ENCODE measurements around the gene PUM1. TPM values are rescaled to one million over a fixed set of nuclear protein-coding genes. Genes with fewer than 3 reads are reported as not detected.

Gene PUM1
- total RNA-seq, 1 experiment from 2014 or later, result 25.7 TPM

DNA sequence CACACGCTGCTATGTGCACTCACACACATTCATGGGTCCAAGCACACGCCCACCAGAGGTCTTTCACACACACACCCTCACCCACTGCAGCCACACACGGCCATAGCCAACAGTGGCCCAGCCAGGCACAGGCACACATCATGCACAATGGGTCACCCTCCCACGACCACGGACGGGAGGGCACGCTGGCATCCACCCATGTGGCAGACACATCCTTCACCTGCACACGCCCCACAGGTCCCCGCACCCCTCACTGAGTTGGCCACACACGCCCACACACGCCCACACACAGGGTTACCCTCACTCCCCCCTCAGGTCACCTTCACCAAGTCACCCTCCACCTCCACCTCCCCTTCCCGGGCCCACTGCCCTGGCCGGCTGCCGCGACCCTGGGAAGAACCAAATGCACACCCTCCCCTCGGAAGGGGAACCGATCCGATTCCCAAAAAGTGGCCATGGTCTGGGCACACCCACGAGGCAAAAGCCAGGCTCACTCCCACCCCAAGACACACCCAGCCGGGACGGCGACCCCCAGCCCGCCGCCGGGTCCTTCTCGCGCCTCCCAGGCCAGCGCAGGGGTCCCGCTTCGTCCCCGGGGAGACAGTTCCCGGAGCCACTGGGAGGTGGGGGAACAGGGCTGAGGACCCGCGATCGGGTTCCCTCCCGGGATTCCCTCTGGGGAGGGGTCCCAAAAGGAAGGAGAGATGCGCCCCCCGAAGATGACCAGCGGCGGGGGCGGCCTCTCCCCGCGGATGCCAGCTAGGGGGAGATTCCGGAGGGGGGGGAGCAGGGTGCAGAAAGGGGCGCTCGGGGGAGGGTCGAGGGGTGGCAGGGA lies 157.8 kb downstream of the PUM1 start:
- DNase-seq (ENCODE audit: low spot score), result no peak

DNA sequence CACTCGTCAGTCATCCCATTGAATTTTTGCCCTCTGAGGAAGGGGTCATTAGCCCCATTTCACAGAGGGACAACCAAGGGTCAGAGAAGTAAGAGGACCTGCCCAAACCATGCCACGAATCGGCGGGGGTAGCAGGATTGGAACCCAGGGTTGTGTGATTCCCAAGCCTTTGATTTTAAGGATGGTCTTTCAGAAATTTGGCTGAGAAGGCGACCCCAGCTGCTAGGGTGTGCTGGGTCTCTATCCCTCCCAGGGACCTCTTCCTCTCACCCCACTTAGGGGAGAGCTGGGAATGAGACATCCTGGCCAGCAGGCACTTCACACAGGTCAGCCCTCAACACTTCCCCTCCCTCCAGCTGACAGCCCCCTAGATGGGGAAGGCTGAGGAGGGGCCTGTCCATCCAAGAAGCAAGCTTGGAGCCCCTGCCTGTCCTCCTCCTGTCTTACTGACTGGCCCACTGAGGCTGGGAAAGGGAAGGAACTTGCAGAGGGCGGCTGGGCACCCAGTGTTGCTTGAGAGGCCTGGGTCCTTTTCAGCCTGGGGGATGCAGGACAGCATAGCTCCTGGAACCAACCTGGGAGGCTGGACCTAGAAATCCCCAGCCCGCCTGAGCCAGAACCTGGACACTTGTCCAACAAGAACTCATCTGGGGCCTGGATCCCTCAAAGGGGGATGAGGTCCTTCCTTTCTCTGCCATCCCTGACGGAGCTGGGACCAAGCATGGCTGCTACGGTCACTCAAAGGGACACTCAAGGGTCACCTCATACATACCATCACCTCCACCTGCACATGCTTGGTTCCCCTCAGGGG lies 158.7 kb downstream of the PUM1 start:
- no peak for DNase-seq (ENCODE audit: low spot score)

DNA sequence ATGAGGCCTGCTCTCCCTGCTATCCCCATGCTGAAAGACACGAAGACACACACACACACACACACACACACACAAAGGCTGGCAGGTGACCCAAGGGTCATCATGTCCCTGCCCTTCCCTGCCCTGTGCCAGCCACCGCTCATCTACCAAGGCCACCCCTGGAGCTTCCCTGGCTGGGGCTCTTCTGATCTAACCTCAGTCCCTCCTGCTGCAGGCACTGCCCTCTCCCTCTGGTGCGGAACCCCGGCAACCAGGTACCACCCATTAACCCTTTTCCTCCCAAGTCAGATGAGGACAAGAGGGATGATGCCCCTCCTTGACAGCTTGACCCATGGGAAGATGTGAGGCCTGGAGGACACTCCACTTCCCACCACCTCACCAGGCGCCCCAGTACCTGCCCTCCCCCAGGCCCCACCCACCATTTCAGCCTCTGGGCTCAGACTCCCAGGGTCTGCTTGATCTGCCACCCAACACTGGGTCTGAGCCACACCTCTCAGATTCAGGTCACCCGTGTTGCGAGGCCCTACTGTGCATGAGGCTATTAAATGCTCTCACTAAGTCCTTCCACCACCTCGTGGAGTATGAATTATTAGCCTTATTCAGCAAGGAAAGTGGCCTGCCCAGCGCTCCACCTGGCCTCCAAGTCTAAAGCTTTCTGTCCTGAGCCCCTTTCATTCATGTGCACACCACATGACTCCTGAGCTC lies 159.4 kb downstream of the PUM1 start:
- DNase-seq (ENCODE audit: low spot score), result no peak

DNA sequence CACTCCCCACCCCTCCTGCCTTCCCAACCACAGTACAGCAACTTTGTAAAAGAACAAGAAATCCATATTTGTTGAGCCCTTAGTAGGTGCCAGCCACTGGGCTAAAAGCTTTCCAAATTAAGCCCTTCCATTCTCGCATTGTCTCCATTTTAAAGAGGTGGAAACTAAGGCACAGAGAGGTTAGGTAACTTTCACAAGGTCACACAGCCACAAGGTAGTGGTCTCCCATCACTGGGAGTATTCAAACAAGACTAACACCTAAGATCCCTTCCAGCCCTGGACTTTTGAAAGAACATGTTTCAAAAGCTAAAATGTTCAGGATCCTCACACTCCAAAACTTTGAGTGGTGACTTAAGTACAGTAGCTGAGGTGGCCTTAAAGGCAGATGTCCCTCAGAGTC lies 160.1 kb downstream of the PUM1 start:
- DNase-seq (ENCODE audit: low spot score), result no peak

DNA sequence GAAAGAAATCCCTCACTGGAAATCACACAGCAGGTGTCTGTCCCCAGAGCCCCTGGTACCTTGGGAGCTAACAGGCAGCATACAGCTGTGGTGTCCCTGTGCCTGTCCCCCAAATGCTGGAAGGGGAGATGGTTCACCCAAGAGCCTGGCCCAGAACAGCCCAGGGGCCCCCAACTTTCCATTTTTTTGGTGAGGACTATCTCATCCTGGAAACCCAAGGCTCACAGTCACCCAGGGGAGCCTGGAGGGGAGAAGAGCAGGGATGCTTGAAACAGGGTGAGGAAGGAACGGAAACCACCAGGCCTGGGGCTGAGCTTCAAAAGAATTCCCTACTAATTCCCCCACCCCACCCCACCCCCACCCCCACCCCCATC lies 160.6 kb downstream of the PUM1 start:
- no peak for DNase-seq (ENCODE audit: low spot score)

DNA sequence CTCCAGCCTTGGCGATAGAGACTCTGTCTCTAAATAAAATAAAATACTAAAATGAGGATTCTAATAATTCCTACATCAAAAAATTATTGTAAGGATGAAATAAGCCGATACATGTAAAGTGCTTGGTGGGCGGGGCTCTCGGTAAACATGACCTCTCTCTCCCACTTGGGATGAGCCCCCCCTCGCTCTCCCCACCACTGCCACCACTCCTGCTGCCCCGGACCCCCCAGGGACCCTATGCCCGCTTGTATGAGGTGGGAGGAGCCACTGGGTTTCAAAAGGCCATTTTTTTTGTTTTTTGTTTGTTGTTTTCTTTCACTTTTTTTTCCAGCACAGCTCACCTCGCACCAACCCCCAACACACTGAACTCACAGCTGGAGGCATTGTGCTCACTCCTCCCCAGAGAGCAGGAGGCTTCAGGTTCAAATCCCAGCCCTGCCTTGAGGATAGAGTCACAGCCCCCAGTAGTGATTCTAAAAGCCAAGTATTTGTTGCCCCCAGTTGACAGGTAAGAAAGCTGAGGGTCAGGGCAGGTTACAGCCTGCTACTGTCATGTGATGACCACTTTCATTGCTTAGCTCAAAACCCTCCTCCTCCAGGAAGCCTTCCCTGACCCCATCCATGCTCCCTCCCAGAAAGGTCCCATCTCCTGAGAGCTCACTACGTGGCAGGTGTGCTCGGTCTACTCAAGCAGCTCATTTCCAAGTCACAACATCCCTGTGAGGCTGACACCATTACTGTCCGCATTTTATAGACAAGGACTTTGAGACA lies 161.1 kb downstream of the PUM1 start:
- DNase-seq (ENCODE audit: low spot score), result no peak

DNA sequence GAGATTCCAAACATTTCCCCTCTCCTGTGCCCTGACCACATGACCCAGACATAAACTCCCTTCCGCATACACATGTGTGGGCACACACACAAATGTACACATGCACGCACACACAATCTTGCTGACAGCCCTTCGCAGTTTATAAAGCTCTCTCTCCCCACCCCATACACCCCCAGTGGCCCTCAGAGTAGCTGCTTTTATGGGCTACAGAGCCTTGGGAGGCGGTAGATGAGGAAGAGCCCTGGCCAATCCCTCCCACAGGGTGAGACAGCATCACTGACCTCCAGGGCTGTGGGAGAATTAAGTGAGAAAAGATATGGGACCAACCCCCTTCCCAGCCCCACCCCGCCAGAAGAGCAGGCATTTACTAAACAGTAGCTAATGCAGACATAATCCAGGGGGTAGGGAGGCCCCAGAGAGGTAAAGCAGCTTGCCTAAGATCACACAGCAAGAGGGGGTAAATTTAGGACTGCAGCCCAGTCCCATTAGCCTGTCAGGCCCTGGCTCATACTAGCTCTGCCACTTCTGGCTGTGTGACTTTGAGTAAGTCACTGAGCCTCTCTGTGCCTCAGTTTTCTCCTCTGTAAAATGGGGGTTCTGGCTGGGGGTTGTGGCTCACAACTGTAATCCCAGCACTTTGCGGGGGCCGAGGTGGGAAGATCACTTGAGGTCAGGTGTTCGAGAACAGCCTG lies 162.0 kb downstream of the PUM1 start:
- DNase-seq (ENCODE audit: low spot score), result no peak

DNA sequence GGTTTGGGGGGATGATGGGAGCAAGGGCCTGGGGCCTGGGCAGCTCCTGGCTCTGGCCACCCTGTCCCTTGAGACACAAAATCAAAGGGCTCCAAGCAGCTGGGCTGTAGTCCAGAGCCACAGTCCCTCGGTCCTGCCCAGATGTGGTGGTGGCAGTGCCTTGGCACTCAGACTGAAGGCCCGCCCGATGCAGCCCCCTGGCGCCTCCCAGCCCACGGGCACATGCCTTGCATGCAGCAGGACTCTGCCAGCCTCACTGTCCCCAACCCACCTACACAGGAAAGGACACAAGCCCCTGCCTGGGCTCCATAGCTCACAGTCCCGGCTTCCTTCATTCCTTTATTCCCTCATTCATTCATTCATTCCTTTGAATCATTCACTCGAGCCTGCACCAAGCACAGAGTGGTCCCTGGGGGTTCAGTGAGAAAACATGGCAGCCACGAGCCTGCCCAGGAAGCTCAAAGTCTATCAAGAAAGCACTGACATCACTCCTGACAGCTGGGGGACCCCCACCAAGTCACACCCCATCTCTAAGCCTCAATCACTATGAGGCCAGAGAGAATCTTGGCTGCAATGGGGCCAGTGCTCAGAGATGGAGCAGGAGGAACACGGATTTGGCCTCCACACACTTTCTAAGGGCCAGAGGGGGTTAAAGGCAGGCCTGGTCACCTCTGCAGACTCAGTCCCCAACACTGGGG lies 162.8 kb downstream of the PUM1 start:
- DNase-seq (ENCODE audit: low spot score), result no peak

DNA sequence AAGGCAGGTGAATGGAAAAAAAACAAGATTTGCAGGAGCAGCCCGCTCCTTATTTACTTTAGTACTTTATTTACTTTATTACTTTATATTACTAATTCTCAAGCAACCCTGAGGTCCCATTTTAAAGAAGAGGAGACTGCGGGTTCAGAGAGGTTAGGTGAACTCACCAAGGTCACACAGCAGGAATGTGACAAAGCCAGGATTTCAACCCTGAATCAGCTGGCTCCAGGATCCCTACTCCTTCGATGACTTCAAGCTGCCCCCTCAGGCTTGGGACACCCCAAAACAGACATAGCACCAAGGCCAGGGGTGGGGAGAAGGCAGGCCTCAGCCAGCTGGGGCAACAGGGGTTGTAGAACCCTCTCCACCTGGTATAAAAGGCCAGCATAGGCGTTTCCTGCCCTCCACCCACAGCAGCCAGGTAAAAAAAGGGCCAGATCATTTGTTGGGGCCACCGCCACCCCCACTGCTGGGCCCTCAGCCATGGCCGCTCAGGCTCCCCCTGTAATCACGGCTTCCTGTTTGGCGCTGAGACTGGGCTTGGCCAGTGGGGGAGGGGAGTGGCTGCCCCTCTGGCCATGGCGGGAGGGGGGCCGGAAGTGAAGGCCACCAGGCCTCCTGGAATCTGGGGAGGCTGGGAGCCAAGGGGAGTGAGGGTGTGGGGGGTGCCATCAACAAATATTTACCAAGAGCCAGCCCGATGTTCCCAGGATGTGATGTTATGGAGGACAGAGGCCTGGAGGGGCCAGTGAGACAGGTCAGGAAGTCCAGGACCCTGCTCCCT lies 163.5 kb downstream of the PUM1 start:
- DNase-seq (ENCODE audit: low spot score), result no peak

DNA sequence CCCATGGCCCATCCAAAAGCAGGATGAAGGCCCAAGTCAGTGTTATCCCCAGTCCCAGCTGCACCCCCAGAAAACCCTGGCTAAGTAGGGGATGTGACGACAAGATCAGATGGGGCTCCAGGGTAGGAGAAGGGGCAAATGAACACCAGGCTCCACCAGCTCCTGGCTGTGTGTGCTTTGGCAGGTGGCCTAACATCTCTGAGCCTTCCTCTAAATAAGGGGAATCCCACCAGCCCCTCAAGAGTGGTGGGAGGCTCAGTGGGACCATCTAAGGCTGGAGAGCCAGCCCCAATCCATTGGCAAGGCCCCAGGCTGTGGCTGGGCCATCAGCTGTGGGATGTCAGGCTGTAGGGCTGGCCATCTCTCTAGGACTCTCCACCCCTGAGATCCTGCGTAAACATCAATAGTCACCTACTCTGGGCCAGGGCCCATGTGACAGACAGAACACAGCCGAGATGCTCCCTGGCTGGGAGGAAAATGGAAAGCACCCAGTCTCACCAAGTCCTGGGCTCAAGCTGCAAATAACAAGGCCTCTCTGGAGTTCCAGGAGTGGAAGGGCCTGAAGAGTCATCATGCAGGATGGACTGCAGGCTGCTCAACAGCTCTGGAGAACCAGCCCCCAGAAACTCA lies 164.5 kb downstream of the PUM1 start:
- no peak for DNase-seq (ENCODE audit: low spot score)

DNA sequence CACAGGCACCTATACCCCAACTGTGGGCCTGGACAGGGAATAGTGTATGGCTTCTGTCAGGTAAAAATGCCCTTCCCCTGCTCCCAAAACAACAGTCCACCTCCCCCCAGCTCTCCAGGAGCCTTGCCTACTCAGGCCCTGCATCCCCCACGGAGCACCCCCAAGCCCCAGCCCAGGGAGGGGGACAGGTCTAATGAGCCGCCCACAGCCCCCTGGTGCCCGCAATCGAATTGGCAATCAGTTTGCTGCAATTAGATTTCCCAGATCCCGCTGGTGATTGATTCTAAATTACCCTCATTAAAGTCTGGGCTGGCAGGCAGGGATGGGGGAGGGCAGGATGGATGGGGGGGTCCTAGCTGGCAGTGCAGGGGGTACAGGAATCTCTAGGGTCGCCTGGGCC lies 165.0 kb downstream of the PUM1 start:
- DNase-seq (ENCODE audit: low spot score), result no peak

DNA sequence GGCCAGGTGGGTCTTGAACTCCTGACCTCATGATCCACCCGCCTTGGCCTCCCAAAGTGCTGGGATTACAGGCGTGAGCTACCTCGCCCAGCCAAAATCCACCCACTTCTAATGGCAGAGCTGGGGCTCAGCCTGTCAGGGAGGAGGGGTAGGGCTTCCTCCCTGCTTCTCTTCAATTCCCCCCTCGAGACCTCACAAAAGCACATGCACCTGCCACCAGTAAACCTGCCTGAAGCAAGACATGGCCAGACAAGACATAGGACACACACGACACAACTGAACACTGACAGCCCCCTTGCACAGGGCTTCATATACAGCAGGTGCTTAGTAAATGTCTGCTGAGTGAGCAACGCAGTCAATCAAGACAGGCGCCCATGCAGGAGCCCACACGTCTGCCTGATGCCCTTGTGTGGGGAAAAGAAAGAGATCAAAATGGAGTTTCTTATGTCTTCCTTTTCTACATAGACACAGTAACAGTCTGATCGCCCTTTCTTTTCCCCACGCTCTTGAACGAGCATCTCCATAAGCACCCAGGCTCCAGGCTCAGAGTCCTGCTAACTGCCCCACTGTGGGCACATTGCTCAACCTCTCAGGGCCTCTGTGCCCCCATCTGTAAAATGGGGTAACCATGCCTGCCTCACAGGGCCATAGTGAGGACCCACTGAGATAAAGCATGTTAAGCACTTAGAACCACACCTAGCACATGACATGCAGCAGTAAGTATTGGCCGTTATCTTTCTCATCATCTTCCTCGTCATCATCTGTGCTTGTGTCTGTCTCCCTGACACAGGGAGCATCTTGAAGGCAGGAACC lies 165.7 kb downstream of the PUM1 start:
- DNase-seq (ENCODE audit: low spot score), result no peak

DNA sequence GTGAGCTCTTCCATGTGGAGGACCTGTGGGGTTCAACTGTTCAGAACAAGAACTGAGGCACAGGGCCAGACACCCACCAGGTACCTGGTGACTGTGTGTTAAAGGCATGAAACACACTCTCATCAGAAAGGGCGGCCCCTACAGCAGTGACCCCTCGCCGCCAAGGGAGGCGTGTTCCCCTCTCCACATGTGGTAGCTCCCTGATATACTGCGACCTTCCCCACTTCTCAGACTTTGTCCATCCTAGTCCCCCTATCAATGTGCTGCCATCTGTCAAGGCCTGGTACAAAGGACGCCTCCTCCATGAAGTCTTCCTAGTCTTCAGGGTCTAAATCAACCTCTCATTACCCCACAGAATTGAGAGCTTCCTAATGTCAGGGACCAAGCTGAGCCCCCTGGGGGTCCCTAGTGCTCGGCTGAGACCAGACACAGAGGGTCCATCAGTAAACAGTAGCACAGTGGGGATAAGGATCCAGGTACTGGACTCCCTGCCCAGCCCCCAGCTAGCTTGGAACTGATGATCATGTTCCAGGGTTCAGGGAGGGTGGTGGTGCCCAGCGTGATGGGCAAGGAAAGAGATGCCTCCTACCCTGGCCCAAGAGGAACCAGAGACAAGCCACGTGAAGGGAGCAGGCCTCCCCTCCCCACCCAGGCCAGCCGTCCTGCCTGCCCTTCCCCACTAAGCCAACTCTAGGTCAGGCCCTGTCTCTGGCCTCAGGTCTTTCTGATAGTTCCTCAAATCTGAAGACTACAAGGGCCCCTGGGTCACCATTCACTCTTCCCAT lies 167.3 kb downstream of the PUM1 start:
- no peak for DNase-seq (ENCODE audit: low spot score)

DNA sequence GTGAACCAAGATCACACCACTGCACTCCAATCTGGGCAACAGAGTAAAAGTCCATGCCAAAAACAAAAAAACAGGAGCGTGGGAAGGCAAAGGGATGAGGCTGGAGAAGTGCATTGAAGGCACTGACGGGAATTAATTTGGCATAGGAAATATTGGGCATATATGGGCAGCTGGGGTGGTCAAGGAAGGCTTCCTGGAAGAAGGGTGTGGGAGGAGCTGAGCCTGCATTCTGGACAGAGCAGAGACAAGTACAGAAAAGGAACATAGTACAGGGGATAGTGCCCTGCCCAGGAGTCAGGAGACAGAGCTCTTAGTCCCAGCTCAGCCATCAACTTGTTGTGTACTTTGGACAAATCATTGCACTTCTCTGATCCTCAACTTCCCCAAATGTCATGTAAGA lies 168.6 kb downstream of the PUM1 start:
- DNase-seq (ENCODE audit: low spot score), result no peak

DNA sequence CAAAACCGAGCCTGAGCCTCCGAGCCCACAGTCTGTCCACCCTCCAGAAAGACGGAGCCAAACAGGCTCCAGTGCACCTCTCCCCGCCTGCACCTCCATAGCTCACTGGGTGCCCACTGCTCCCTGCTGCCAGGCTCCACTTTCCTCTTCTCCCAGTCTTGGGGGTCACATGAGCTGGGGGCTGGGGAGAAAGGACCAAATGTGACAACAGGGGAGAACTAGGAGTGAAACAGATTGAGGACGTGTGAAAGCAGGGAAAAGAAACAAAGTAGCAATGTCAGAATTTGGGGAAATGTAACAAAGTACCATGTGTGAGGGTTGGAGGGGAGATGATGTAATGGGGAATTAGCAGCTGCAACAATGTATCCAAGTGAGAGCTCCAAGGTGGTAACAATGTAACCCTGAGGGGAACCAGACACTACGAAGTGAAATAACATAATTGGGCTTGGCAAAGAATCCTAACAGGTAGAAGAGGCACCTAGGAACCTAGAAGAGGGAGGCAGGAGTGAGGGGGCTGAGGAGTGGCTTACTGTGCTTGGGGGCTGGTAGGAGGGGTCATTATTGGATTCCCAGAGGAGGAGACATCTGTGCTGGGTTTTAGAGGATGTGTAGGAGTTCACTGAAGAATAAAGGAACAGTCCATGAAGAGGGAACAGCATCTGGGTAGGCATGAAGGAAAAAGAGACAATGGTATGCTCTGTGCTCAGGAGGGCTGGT lies 169.4 kb downstream of the PUM1 start:
- no peak for DNase-seq (ENCODE audit: low spot score)

DNA sequence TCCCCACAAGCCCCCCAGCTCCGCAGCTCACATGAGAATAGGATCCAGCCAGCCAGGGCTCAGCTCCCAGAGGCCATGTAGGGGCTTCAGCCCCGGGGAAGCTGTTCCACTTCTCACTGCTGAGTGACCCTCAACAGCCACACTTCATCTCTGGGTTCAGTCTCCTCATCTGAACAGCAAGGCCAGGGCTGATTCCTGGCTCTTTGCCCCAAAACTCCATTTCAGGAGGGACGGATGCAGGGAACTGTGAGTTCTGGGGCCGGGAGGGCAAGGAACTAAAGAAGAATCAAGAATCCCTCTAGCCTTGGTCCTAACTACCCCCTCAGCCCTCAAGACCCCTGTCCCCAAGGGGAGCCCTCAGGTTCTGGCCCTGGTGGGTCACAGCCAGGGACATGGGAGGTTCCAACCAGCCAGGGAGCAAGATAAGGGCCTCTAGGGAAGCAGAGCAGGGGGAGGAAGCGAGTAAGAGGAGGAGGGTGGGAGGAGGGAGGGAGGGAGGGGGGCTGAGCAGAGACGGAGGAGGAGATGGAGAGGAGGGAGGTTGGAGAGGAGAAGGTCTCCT lies 170.1 kb downstream of the PUM1 start:
- no peak for DNase-seq (ENCODE audit: low spot score)
